Endodermal cell (in vitro differentiated cells): Measurements from ENCODE around the gene SND1. TPM values are rescaled to one million over a fixed set of nuclear protein-coding genes. Genes with fewer than 3 reads are reported as not detected.

Source experiments
- DNase-seq: peaks from one replicate; pipeline ENCODE4 v3.0.0-alpha.2; 2017
- H3K27ac ChIP-seq: 2 replicates; pipeline ENCODE4 v1.5.1; 2013; ENCODE audit warnings: mild to moderate bottlenecking, low read depth, low read length, moderate library complexity
- H3K27me3 ChIP-seq: 2 replicates; pipeline ENCODE4 v1.6.1; 2013; ENCODE audit warnings: mild to moderate bottlenecking, low read length, moderate library complexity; ENCODE audit not compliant: insufficient read depth, control insufficient read depth, poor library complexity, severe bottlenecking
- H3K36me3 ChIP-seq: 2 replicates; pipeline ENCODE4 v1.7.0; 2013; ENCODE audit warnings: mild to moderate bottlenecking, low read length, moderate library complexity; ENCODE audit not compliant: control insufficient read depth, insufficient read depth
- H3K4me1 ChIP-seq: one replicate; pipeline ENCODE4 v1.7.0; 2013; ENCODE audit warnings: low read length; ENCODE audit not compliant: control insufficient read depth, insufficient read depth
- H3K4me3 ChIP-seq: 2 replicates; pipeline ENCODE4 v1.5.1; 2013; ENCODE audit warnings: mild to moderate bottlenecking, low read length, moderate library complexity
- H3K9ac ChIP-seq: 2 replicates; pipeline ENCODE4 v1.6.1; 2013; ENCODE audit warnings: mild to moderate bottlenecking, low read length, moderate library complexity; ENCODE audit not compliant: poor library complexity, severe bottlenecking; ENCODE audit errors: extremely low read depth
- H3K9me3 ChIP-seq: 2 replicates; pipeline ENCODE4 v1.6.1; 2013; ENCODE audit warnings: mild to moderate bottlenecking, low read length, moderate library complexity; ENCODE audit not compliant: control insufficient read depth
- H3K27ac Mint-ChIP-seq: 2 replicates; pipeline ENCODE4 v1.8.0; 2020; ENCODE audit warnings: mixed read lengths
- H3K27me3 Mint-ChIP-seq: 2 replicates; pipeline ENCODE4 v1.8.0; 2021; ENCODE audit warnings: mild to moderate bottlenecking, mixed read lengths; ENCODE audit not compliant: insufficient read depth
- H3K36me3 Mint-ChIP-seq: 2 replicates; pipeline ENCODE4 v1.8.0; 2020; ENCODE audit warnings: low read depth, mixed read lengths
- H3K4me1 Mint-ChIP-seq: 2 replicates; pipeline ENCODE4 v1.8.0; 2020; ENCODE audit warnings: mixed read lengths
- H3K4me3 Mint-ChIP-seq: 2 replicates; pipeline ENCODE4 v1.8.0; 2020; ENCODE audit warnings: mild to moderate bottlenecking, moderate library complexity, mixed read lengths
- H3K9me3 Mint-ChIP-seq: 2 replicates; pipeline ENCODE4 v1.8.0; 2020; ENCODE audit warnings: mild to moderate bottlenecking, mixed read lengths
- CTCF ChIP-seq: fragments of 200-600 bp; sonication (generic); conservative IDR thresholded peaks from 2 replicates; pipeline ENCODE4 v1.5.0; 2021; ENCODE audit warnings: antibody characterized with exemption, mild to moderate bottlenecking
- WGBS, 2 experiments: methylation state at CpG; one replicate each; pipeline versions ENCODE4 v1.1.5 to v1.1.7; 2013; ENCODE audit warnings: missing lambda C conversion rate in 2 of 2, mixed read lengths in 1 of 2; ENCODE audit not compliant: insufficient coverage in 1 of 2, insufficient read length in 1 of 2; 5-methylcytosine and 5-hydroxymethylcytosine counted together
- total RNA-seq, 2 donors: library from RNA; stranded (reverse); fragmentation: NEBNext Ultra II Directional in 1 of 2; extraction: Animal tissue kit (Norgen Biotek cat#: 25700) in 1 of 2; gene quantifications; 2 replicates in 1 of 2; 3 replicates in 1 of 2; pipeline ENCODE4 v1.2.1, GENCODE V29; 2021

The SND1 gene
- total RNA-seq, 2 donors from 2014 or later, result 240 to 267 TPM

- Histone ChIP-seq H3K9me3 (peaks cover 29% of the 10 kb centered on the region), H3K4me3 (no peak overlapping the region), H3K36me3 (peaks cover 68% of the 10 kb centered on the region), H3K4me1 (no peaks in the 10 kb centered on the region), H3K27ac (no peak overlapping the region), H3K9ac (no peak overlapping the region), H3K27me3 (no peaks in the 10 kb centered on the region)
- Mint-ChIP-seq H3K36me3 (peaks cover 63% of the 10 kb centered on the region), H3K27ac (no peak overlapping the region), H3K9me3 (peaks cover 23% of the 10 kb centered on the region), H3K4me3 (no peak overlapping the region), H3K27me3 (no peaks in the 10 kb centered on the region), H3K4me1 (peaks cover 7% of the 10 kb centered on the region)
- WGBS, 2 experiments, result 95 to 98% methylated on average over 4 to 5 of the region's 5 CpGs
- TF ChIP-seq CTCF, result no peak
- no peak for DNase-seq
These were observed 23.7 kb downstream of the SND1 start for GRCh38 chr7:127675721-127676120.

GRCh38 chr7:127677433-127678230 is 25.6 kb downstream of the SND1 start:
- no peak overlapping the region for H3K4me3 Mint-ChIP-seq
- Histone ChIP-seq H3K36me3 (peaks cover 63% of the 10 kb centered on the region), H3K9me3 (peaks cover 32% of the 10 kb centered on the region), H3K9ac (no peak overlapping the region), H3K4me1 (no peaks in the 10 kb centered on the region), H3K27ac (no peak overlapping the region), H3K27me3 (no peaks in the 10 kb centered on the region), H3K4me3 (no peak overlapping the region)
- no peak for TF ChIP-seq CTCF
- H3K27me3 Mint-ChIP-seq, result no peaks in the 10 kb centered on the region
- peaks cover 61% of the 10 kb centered on the region for H3K36me3 Mint-ChIP-seq
- 96 to 99% methylated on average over 7 to 8 of the region's 8 CpGs for WGBS, 2 experiments
- DNase-seq, result no peak
- peaks cover 25% of the 10 kb centered on the region for H3K9me3 Mint-ChIP-seq
- H3K27ac Mint-ChIP-seq, result no peak overlapping the region
- peaks cover 14% of the 10 kb centered on the region for H3K4me1 Mint-ChIP-seq

GRCh38 chr7:127678337-127678736 is 26.3 kb downstream of the SND1 start:
- H3K4me1 Mint-ChIP-seq, result peaks cover 20% of the 10 kb centered on the region
- H3K9me3 Mint-ChIP-seq, result peaks cover 24% of the 10 kb centered on the region
- Histone ChIP-seq H3K4me1 (peaks cover 3% of the 10 kb centered on the region), H3K4me3 (no peak overlapping the region), H3K27me3 (no peaks in the 10 kb centered on the region), H3K27ac (no peak overlapping the region), H3K9ac (no peak overlapping the region), H3K36me3 (peaks cover 66% of the 10 kb centered on the region), H3K9me3 (peaks cover 32% of the 10 kb centered on the region)
- H3K36me3 Mint-ChIP-seq, result peaks cover 60% of the 10 kb centered on the region
- no peak for TF ChIP-seq CTCF
- H3K27me3 Mint-ChIP-seq, result no peaks in the 10 kb centered on the region
- WGBS, 2 experiments, result 93 to 95% methylated on average over 2 to 5 of the region's 6 CpGs
- H3K27ac Mint-ChIP-seq, result peak overlapping the region; percentile 75
- DNase-seq, result no peak
- no peak overlapping the region for H3K4me3 Mint-ChIP-seq
